Neuronal stem cell (in vitro differentiated cells): Measurements from ENCODE around the gene DDX24.
"Not testable (repeated sequence)": the region's sequence is repeated elsewhere in the genome, so short reads cannot be mapped to it uniquely, and the experiment has no call there.

ENCODE experiments used
- DNase-seq: peaks from one replicate; pipeline ENCODE4 v3.0.0-alpha.2; 2013; ENCODE audit warnings: low spot score
- H2AFZ ChIP-seq: one replicate; pipeline ENCODE4 v1.6.1; 2013; ENCODE audit warnings: mild to moderate bottlenecking, low read length, inconsistent platforms
- H2AK5ac ChIP-seq: 2 replicates; pipeline ENCODE4 v1.6.1; 2013; ENCODE audit warnings: low read depth, mild to moderate bottlenecking, inconsistent platforms, low read length, moderate library complexity, mixed read lengths
- H2BK120ac ChIP-seq: 2 replicates; pipeline ENCODE4 v1.6.1; 2013; ENCODE audit warnings: low read depth, mild to moderate bottlenecking, inconsistent platforms, low read length, moderate library complexity, mixed read lengths
- H2BK12ac ChIP-seq: one replicate; pipeline ENCODE4 v1.6.1; 2013; ENCODE audit warnings: low read length, inconsistent platforms
- H2BK15ac ChIP-seq: 2 replicates; pipeline ENCODE4 v1.6.1; 2013; ENCODE audit warnings: mild to moderate bottlenecking, low read length, inconsistent platforms, mixed read lengths
- H2BK5ac ChIP-seq: one replicate; pipeline ENCODE4 v1.6.1; 2013; ENCODE audit warnings: inconsistent platforms, mild to moderate bottlenecking, low read length, moderate library complexity
- H3K14ac ChIP-seq: one replicate; pipeline ENCODE4 v1.6.1; 2013; ENCODE audit warnings: low read length, inconsistent platforms
- H3K18ac ChIP-seq: 2 replicates; pipeline ENCODE4 v1.6.1; 2013; ENCODE audit warnings: low read length, inconsistent platforms
- H3K23ac ChIP-seq: 2 replicates; pipeline ENCODE4 v1.6.1; 2013; ENCODE audit warnings: low read depth, mild to moderate bottlenecking, mixed read lengths, low read length, inconsistent platforms; ENCODE audit not compliant: poor library complexity
- H3K27ac ChIP-seq: replicated peaks from 3 replicates; pipeline ENCODE4 v1.5.1; 2013; ENCODE audit warnings: low read length, inconsistent platforms
- H3K27me3 ChIP-seq, 3 experiments: 2 replicates each; pipeline ENCODE4 v1.6.1; 2013; ENCODE audit warnings: low read length in 3 of 3, mild to moderate bottlenecking in 2 of 3, inconsistent platforms in 1 of 3, low read depth in 1 of 3, mixed read lengths in 1 of 3, moderate library complexity in 1 of 3; ENCODE audit not compliant: control insufficient read depth in 3 of 3, insufficient read depth in 3 of 3
- H3K36me3 ChIP-seq, 2 donors: replicated peaks in 1 of 2; 2 replicates each; pipeline ENCODE4 v1.6.1; 2013; ENCODE audit warnings: low read length in 2 of 2; ENCODE audit not compliant: control insufficient read depth in 2 of 2, insufficient read depth in 2 of 2
- H3K4ac ChIP-seq: 2 replicates; pipeline ENCODE4 v1.6.1; 2013; ENCODE audit warnings: inconsistent platforms, mild to moderate bottlenecking, low read length, moderate library complexity
- H3K4me1 ChIP-seq, 2 donors: 1 replicate in 1 of 2; 2 replicates in 1 of 2; pipeline ENCODE4 v1.6.1; 2013; ENCODE audit warnings: low read length in 2 of 2, low read depth in 1 of 2; ENCODE audit not compliant: control insufficient read depth in 2 of 2, insufficient read depth in 1 of 2
- H3K4me2 ChIP-seq: one replicate; pipeline ENCODE4 v1.6.1; 2013; ENCODE audit warnings: mild to moderate bottlenecking, low read length, inconsistent platforms; ENCODE audit not compliant: insufficient read depth, poor library complexity, severe bottlenecking
- H3K4me3 ChIP-seq, 2 donors: 2 replicates each; pipeline ENCODE4 v1.5.1; 2013; ENCODE audit warnings: low read length in 2 of 2, mild to moderate bottlenecking in 2 of 2, inconsistent platforms in 1 of 2, moderate library complexity in 1 of 2
- H3K79me1 ChIP-seq: one replicate; pipeline ENCODE4 v1.6.1; 2013; ENCODE audit warnings: low read depth, mild to moderate bottlenecking, inconsistent platforms, low read length, moderate library complexity
- H3K9ac ChIP-seq: one replicate; pipeline ENCODE4 v1.6.1; 2013; ENCODE audit warnings: mild to moderate bottlenecking, low read depth, low read length, inconsistent platforms; ENCODE audit not compliant: poor library complexity
- H3K9me3 ChIP-seq, 2 donors: replicated peaks in 1 of 2; 2 replicates each; pipeline versions ENCODE3 to v1.6.1; 2013; ENCODE audit warnings: low read length in 2 of 2, mild to moderate bottlenecking in 2 of 2, inconsistent platforms in 1 of 2, low read depth in 1 of 2, mixed read lengths in 1 of 2, moderate library complexity in 1 of 2; ENCODE audit not compliant: control insufficient read depth in 2 of 2, insufficient read depth in 1 of 2
- H4K8ac ChIP-seq: one replicate; pipeline ENCODE4 v1.6.1; 2013; ENCODE audit warnings: low read depth, mild to moderate bottlenecking, inconsistent platforms, low read length, moderate library complexity
- H4K91ac ChIP-seq: one replicate; pipeline ENCODE4 v1.6.1; 2013; ENCODE audit warnings: low read length, low read depth, mild to moderate bottlenecking, inconsistent platforms; ENCODE audit not compliant: poor library complexity
- WGBS, 2 donors: extraction: QIAGEN DNeasy Blood & Tissue Kit; methylation state at CpG; one replicate each; pipeline ENCODE4 v1.1.7; 2013; ENCODE audit warnings: missing lambda C conversion rate in 2 of 2, mixed read lengths in 1 of 2; ENCODE audit not compliant: insufficient read length in 2 of 2, insufficient replicate concordance in 1 of 2; ENCODE audit errors: extremely low coverage in 2 of 2; 5-methylcytosine and 5-hydroxymethylcytosine counted together

Gene DDX24

GRCh38 chr14:94075008-94075407, 6.0 kb downstream of the DDX24 start:
- DNase-seq = no peak
- Histone ChIP-seq H3K14ac (no peak overlapping the region), H3K4me1 (peaks cover 2 to 7% of the 10 kb centered on the region in 2 donors), H2AK5ac (no peak overlapping the region), H2BK15ac (no peak overlapping the region), H2BK5ac (no peak overlapping the region), H3K79me1 (peaks cover 2% of the 10 kb centered on the region), H3K9me3 (peaks cover 0 to 66% of the 10 kb centered on the region in 2 donors), H3K23ac (no peak overlapping the region), H4K91ac (no peak overlapping the region), H2BK12ac (no peak overlapping the region), H2AFZ (no peak overlapping the region), H3K4me2 (no peak overlapping the region), H3K9ac (no peak overlapping the region), H3K4me3 (no peak overlapping the region), H3K4ac (no peak overlapping the region), H3K18ac (no peak overlapping the region), H2BK120ac (no peak overlapping the region), H4K8ac (no peak overlapping the region), H3K36me3 (peaks cover 11 to 53% of the 10 kb centered on the region in 2 donors), H3K27me3 (no peaks in the 10 kb centered on the region), H3K27ac (no peak overlapping the region)
- WGBS, 2 donors = no CpG with 5 or more reads among the region's 2 CpGs

GRCh38 chr14:94074534-94074933, 6.5 kb downstream of the DDX24 start:
- H3K9ac ChIP-seq = no peak overlapping the region
- no peak overlapping the region for H2AK5ac ChIP-seq
- H3K4me2 ChIP-seq = no peak overlapping the region
- H3K14ac ChIP-seq = no peak overlapping the region
- no peak overlapping the region for H2BK12ac ChIP-seq
- H4K8ac ChIP-seq = no peak overlapping the region
- H3K36me3 ChIP-seq = peaks cover 11 to 53% of the 10 kb centered on the region in 2 donors
- H2BK5ac ChIP-seq = no peak overlapping the region
- H2AFZ ChIP-seq = no peak overlapping the region
- H3K79me1 ChIP-seq = peaks cover 2% of the 10 kb centered on the region
- no peak overlapping the region for H2BK15ac ChIP-seq
- H3K27ac ChIP-seq = no peak overlapping the region
- H3K27me3 ChIP-seq = no peaks in the 10 kb centered on the region
- H3K4ac ChIP-seq = no peak overlapping the region
- H3K23ac ChIP-seq = no peak overlapping the region
- no peak overlapping the region for H2BK120ac ChIP-seq
- no peak overlapping the region for H3K4me3 ChIP-seq
- WGBS, 2 donors = no CpG with 5 or more reads among the region's 3 CpGs
- peaks cover 0 to 71% of the 10 kb centered on the region in 2 donors for H3K9me3 ChIP-seq
- no peak overlapping the region for H4K91ac ChIP-seq
- H3K4me1 ChIP-seq = peaks cover 0 to 3% of the 10 kb centered on the region in 2 donors
- no peak overlapping the region for H3K18ac ChIP-seq
- DNase-seq = no peak

GRCh38 chr14:94072076-94072475, 8.9 kb downstream of the DDX24 start:
- not testable (repeated sequence) for H3K79me1 ChIP-seq, H3K4me2 ChIP-seq, H2BK12ac ChIP-seq, H2BK15ac ChIP-seq, H3K23ac ChIP-seq, H4K8ac ChIP-seq, H4K91ac ChIP-seq, H3K4me1 ChIP-seq, H3K14ac ChIP-seq, H3K27ac ChIP-seq, H2AFZ ChIP-seq, H2AK5ac ChIP-seq, H3K27me3 ChIP-seq, H3K18ac ChIP-seq, H3K4ac ChIP-seq, DNase-seq, H2BK120ac ChIP-seq, H2BK5ac ChIP-seq, H3K9ac ChIP-seq, H3K4me3 ChIP-seq
- Histone ChIP-seq H3K36me3 (peaks cover under 1 to 28% of the 10 kb centered on the region in 2 donors), H3K9me3 (peaks cover 0 to 68% of the 10 kb centered on the region in 2 donors)
- no CpG with 5 or more reads among the region's 3 CpGs for WGBS, 2 donors

GRCh38 chr14:94066089-94066676, 14.8 kb downstream of the DDX24 start:
- no peak overlapping the region for H2BK5ac ChIP-seq
- H3K79me1 ChIP-seq = peaks cover 9% of the 10 kb centered on the region
- H2BK12ac ChIP-seq = no peak overlapping the region
- peak overlapping the region; percentile 70 for H3K9ac ChIP-seq
- peak overlapping the region; percentile 35 for H3K18ac ChIP-seq
- H2BK15ac ChIP-seq = no peak overlapping the region
- no peak overlapping the region for H2BK120ac ChIP-seq
- H3K14ac ChIP-seq = no peak overlapping the region
- no CpG with 5 or more reads among the region's 8 CpGs for WGBS, 2 donors
- no peak overlapping the region for H4K8ac ChIP-seq
- DNase-seq = no peak
- peaks cover 8 to 39% of the 10 kb centered on the region in 2 donors for H3K36me3 ChIP-seq
- no peak overlapping the region for H4K91ac ChIP-seq
- H3K9me3 ChIP-seq = peaks cover 0 to 30% of the 10 kb centered on the region in 2 donors
- peaks cover 0 to 5% of the 10 kb centered on the region in 2 donors for H3K4me1 ChIP-seq
- H3K23ac ChIP-seq = no peak overlapping the region
- H3K4me3 ChIP-seq = no peak overlapping the region
- H3K4me2 ChIP-seq = no peak overlapping the region
- H2AK5ac ChIP-seq = no peak overlapping the region
- no peak overlapping the region for H3K27ac ChIP-seq
- H3K27me3 ChIP-seq = no peaks in the 10 kb centered on the region
- no peak overlapping the region for H3K4ac ChIP-seq
- no peak overlapping the region for H2AFZ ChIP-seq
